MM.1S (cell line): Measurements from ENCODE around the gene GLCE.

ENCODE experiments used
- DNase-seq: peaks from one replicate; pipeline ENCODE4 v3.0.0-alpha.2; 2015
- H2AFZ ChIP-seq: fragments of 300-600 bp; sonication (generic); 2 replicates; pipeline ENCODE4 v1.6.0; 2016; ENCODE audit warnings: antibody characterized with exemption, low read length
- H3F3A ChIP-seq: fragments of 300-600 bp; sonication (generic); 2 replicates; pipeline ENCODE4 v1.6.1; 2016; ENCODE audit warnings: mild to moderate bottlenecking, antibody characterized with exemption, low read length, moderate library complexity, mixed read lengths; ENCODE audit not compliant: insufficient read depth
- H3K27ac ChIP-seq: fragments of 300-600 bp; sonication (generic); 2 replicates; pipeline ENCODE4 v1.5.1; 2016; ENCODE audit warnings: mild to moderate bottlenecking, low read length
- H3K27me3 ChIP-seq: fragments of 300-600 bp; sonication (generic); replicated peaks from 2 replicates; pipeline ENCODE4 v1.6.0; 2016; ENCODE audit warnings: low read length; ENCODE audit not compliant: insufficient read depth
- H3K36me3 ChIP-seq: fragments of 300-600 bp; sonication (generic); replicated peaks from 2 replicates; pipeline ENCODE4 v1.6.1; 2016; ENCODE audit warnings: mild to moderate bottlenecking, low read length, mixed read lengths; ENCODE audit not compliant: insufficient read depth
- H3K4me1 ChIP-seq: fragments of 300-600 bp; sonication (generic); 2 replicates; pipeline ENCODE4 v1.6.1; 2016; ENCODE audit warnings: low read length, mixed read lengths
- H3K4me2 ChIP-seq: fragments of 300-600 bp; sonication (generic); 2 replicates; pipeline ENCODE4 v1.6.0; 2016; ENCODE audit warnings: low read depth, low read length
- H3K4me3 ChIP-seq: fragments of 300-600 bp; sonication (generic); 2 replicates; pipeline ENCODE4 v1.5.1; 2016; ENCODE audit warnings: low read length, mixed read lengths
- H3K79me2 ChIP-seq: fragments of 300-600 bp; sonication (generic); 2 replicates; pipeline ENCODE4 v1.6.1; 2016; ENCODE audit warnings: mixed run types, low read length, mixed read lengths
- H3K9ac ChIP-seq: fragments of 300-600 bp; sonication (generic); 2 replicates; pipeline ENCODE4 v1.6.1; 2016; ENCODE audit warnings: low read length, mixed read lengths
- H3K9me2 ChIP-seq: fragments of 300-600 bp; sonication (generic); replicated peaks from 2 replicates; pipeline ENCODE4 v1.6.1; 2016; ENCODE audit warnings: mild to moderate bottlenecking, low read length, mixed read lengths; ENCODE audit not compliant: insufficient read depth
- H3K9me3 ChIP-seq: fragments of 300-600 bp; sonication (generic); replicated peaks from 2 replicates; pipeline ENCODE4 v1.6.1; 2016; ENCODE audit warnings: mild to moderate bottlenecking, low read length, mixed read lengths; ENCODE audit not compliant: insufficient read depth
- H4K20me1 ChIP-seq: fragments of 300-600 bp; sonication (generic); 2 replicates; pipeline ENCODE4 v1.6.1; 2016; ENCODE audit warnings: mild to moderate bottlenecking, low read length, moderate library complexity, mixed read lengths; ENCODE audit not compliant: insufficient read depth
- CTCF ChIP-seq: fragments of 300-600 bp; sonication (generic); IDR thresholded peaks from 2 replicates; pipeline ENCODE4 v1.5.1; 2016; ENCODE audit warnings: antibody characterized with exemption, low read length, mixed read lengths
- EZH2 ChIP-seq: fragments of 300-600 bp; sonication (generic); optimal IDR thresholded peaks from 2 replicates; pipeline ENCODE3; 2017; ENCODE audit warnings: low read depth, mild to moderate bottlenecking, antibody characterized with exemption, low read length, mixed read lengths
- EZH2phosphoT487 ChIP-seq: fragments of 300-600 bp; sonication (generic); IDR thresholded peaks from 2 replicates; pipeline ENCODE4 v1.6.1; 2018; ENCODE audit warnings: antibody characterized with exemption, low read length

The GLCE gene

DNA sequence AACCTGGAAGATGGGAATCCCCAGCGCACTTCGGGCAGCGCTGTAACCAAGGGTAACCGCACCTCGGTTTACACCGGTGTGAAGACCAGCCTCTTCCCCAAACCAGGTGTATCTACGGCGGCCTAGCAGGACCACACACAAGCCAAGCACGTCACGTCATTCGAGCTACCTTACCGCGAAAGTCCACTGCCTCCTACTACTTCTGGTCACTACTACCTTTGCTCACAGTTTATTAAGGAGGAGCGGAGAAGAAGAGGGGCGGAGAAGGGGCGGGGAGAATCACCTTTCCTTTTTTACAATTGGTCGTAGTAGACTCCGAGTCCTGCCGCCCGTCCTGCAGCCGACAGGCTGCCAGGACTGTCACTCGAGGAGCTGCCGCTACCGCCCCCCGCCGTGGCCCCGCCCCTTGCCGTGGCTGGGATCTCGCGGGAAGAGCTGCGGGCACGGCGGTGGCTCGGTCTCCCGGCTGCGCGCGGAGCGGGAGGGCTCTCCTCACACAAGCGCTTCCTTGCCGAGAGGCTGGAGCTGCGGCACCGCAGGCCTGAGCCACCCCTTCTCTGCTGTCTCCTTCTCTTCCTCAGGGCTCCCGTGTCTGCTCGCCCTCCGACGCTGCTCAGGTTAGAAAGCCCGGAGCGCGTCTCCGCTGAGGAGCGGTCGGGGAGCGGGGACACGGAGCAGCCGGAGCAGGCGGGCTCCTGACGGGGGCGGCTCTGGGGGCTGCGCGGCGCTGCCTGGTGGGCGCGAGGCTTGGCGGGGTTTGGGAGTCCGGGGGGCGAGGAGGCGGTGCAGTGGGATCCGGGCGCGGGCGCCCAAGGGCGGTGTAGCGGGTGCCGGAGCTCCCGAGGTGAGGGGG lies at the start of gene GLCE:
TSS of gene GLCE (plus strand) at position 495 of the 853 bp plus-strand sequence. CDS start 95,172 bp downstream, outside the sequence.
- H3K27ac ChIP-seq: peak within 1 kb of the TSS; percentile 68
- H3K9me3 ChIP-seq: no peaks in the 10 kb centered on the region
- H3K9ac ChIP-seq: peak within 1 kb of the TSS; percentile 86
- peak; percentile 98 for DNase-seq
- peaks cover 3% of the 10 kb centered on the region; the same call in 1 of the 2 replicates for H3K4me1 ChIP-seq
- H3K9me2 ChIP-seq: no peaks in the 10 kb centered on the region
- H4K20me1 ChIP-seq: no peaks in the 10 kb centered on the region
- TF ChIP-seq CTCF (no peak), EZH2 (no peak), EZH2phosphoT487 (no peak)
- H3K36me3 ChIP-seq: no peaks in the 10 kb centered on the region
- H3K4me2 ChIP-seq: peak within 1 kb of the TSS; percentile 76
- no peaks in the 10 kb centered on the region for H3K79me2 ChIP-seq
- H3K27me3 ChIP-seq: no peaks in the 10 kb centered on the region
- peak within 1 kb of the TSS; percentile 93 for H3K4me3 ChIP-seq
- no peaks in the 10 kb centered on the region for H3F3A ChIP-seq
- peak within 1 kb of the TSS; percentile 98 for H2AFZ ChIP-seq

DNA sequence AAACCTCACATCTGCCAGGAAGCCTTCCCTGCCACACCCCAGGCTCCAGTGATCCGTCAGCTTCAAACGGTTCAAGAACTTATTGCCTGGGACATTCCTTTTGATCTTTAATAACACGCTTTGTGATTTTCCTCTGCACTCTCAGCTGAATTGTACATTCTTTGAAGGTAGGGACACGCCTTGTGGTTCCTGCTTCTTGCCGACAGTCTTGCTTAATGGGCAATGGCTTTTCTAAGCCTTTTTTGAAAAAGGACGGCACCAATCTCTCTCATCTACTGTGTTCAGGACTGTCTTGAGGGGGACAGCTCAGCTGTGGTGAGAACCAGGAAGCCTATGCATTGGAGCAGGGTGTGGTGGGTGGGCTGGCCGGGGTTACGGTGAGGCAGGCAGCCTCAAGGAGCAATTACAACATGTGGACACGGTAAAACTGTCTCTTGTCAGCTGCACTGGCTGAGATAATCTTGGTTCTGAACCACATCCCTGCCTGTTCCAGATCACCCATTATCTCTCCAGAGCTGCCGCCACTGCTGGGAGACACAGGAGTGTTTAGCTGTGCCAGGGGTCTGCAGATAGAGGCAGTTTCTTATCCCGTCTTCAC lies 46.0 kb upstream of the GLCE start:
- Histone ChIP-seq H3F3A (no peaks in the 10 kb centered on the region), H3K9ac (no peak overlapping the region), H3K27ac (no peak overlapping the region), H3K4me1 (no peaks in the 10 kb centered on the region), H3K4me3 (no peak overlapping the region), H3K79me2 (no peaks in the 10 kb centered on the region), H3K9me2 (no peaks in the 10 kb centered on the region), H3K4me2 (no peak overlapping the region), H3K9me3 (no peaks in the 10 kb centered on the region), H3K36me3 (no peaks in the 10 kb centered on the region), H3K27me3 (no peaks in the 10 kb centered on the region), H4K20me1 (no peaks in the 10 kb centered on the region), H2AFZ (no peak overlapping the region)
- TF ChIP-seq CTCF (no peak), EZH2phosphoT487 (no peak), EZH2 (no peak)
- no peak for DNase-seq

- Histone ChIP-seq H3K9me2 (no peaks in the 10 kb centered on the region), H2AFZ (no peak overlapping the region), H3K36me3 (no peaks in the 10 kb centered on the region), H3K4me3 (no peak overlapping the region), H3K27ac (no peak overlapping the region), H3K79me2 (no peaks in the 10 kb centered on the region), H3K4me1 (no peaks in the 10 kb centered on the region), H3K9ac (no peak overlapping the region), H3F3A (no peaks in the 10 kb centered on the region), H4K20me1 (no peaks in the 10 kb centered on the region), H3K4me2 (no peak overlapping the region), H3K27me3 (no peaks in the 10 kb centered on the region), H3K9me3 (no peaks in the 10 kb centered on the region)
- TF ChIP-seq EZH2 (no peak), CTCF (no peak), EZH2phosphoT487 (no peak)
- no peak for DNase-seq
Observed at GRCh38 chr15:69115031-69115430, 45.4 kb upstream of the GLCE start.
